Activated CD4-positive, alpha-beta memory T cell treated with anti-CD3 and anti-CD28 coated beads, Interleukin-2, amount 10 ng/mL, durations not matched to agents 7 days and 5 days (primary cell): ENCODE data around the gene CHCHD5. TPM values are rescaled to one million over a fixed set of nuclear protein-coding genes. Genes with fewer than 3 reads are reported as not detected.
"Not testable (repeated sequence)": the region's sequence is repeated elsewhere in the genome, so short reads cannot be mapped to it uniquely, and the experiment has no call there.

Experiments used
- CTCF ChIA-PET: fragments of 350-600 bp; sonication (Branson Sonifier 250); formaldehyde crosslinking; loops from one replicate; lab custom pipeline; 2021; ENCODE audit warnings: antibody characterized with exemption, inconsistent platforms; lab: Charles Lee
- POLR2A ChIA-PET: fragments of 350-600 bp; sonication (Branson Sonifier 250); formaldehyde crosslinking; loops from one replicate; lab custom pipeline; 2021; ENCODE audit warnings: antibody characterized with exemption; lab: Charles Lee
- DNase-seq: peaks from one replicate; pipeline ENCODE4 v3.0.0-alpha.2; 2020
- H3K27ac Mint-ChIP-seq: one replicate; pipeline ENCODE4 v1.8.0; 2021; ENCODE audit warnings: mild to moderate bottlenecking, mixed read lengths
- H3K27me3 Mint-ChIP-seq: one replicate; pipeline ENCODE4 v1.8.0; 2021; ENCODE audit warnings: mixed read lengths
- H3K36me3 Mint-ChIP-seq: one replicate; pipeline ENCODE4 v1.8.0; 2021; ENCODE audit warnings: low read depth, mixed read lengths
- H3K4me1 Mint-ChIP-seq: one replicate; pipeline ENCODE4 v1.8.0; 2021; ENCODE audit warnings: mixed read lengths
- H3K4me3 Mint-ChIP-seq: one replicate; pipeline ENCODE4 v1.8.0; 2021; ENCODE audit warnings: mild to moderate bottlenecking, mixed read lengths
- H3K9me3 Mint-ChIP-seq: one replicate; pipeline ENCODE4 v1.8.0; 2021; ENCODE audit warnings: mixed read lengths
- total RNA-seq, 2 experiments: library from RNA; stranded (reverse); gene quantifications; one replicate each; pipeline ENCODE4 v1.2.3, GENCODE V29; 2021

Gene CHCHD5, protein sequence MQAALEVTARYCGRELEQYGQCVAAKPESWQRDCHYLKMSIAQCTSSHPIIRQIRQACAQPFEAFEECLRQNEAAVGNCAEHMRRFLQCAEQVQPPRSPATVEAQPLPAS
- 10 to 100 TPM; 40.0 to 47.5 TPM for total RNA-seq

DNA sequence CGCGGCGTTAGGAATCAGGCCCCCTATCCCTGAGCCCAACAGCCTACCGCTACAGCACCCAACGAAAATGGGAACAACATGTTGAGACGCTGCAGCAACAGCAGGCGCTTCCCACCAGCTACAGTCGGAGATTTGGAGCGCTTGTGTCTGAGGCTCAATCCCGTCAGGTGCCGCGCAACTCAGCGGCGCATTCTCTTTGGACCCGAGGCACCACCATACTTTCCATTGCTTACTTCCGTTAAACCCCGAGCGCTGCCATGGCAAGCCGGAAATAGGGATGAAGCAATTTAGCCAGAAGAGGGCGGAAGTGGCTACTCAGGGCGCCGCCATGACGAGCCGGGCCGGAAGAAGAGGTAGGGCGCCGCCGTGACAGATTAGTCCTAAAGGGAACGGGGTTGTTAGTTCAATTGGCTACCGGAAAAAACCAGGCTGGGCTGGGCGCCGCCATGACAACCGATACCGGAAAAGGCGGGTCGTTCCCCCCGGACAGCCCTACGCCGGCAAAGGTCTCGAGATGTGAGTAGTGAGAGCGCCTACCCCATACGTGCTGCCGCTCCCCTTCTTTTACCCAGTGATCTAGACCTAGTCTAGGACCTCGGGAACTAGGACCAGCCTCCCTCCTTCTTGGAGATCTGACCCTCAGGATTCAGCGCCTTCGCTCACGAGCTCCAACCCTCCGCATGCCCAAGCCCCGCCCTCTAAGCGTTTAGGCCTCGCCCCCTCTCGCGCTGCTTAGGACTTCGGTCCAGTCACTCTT lies at the start of gene CHCHD5:
Gene CHCHD5, plus strand, starts transcription at position 476 of the 757 bp plus-strand sequence. Its CDS starts 39 bp downstream, at position 515.
- DNase-seq, result peak; percentile 97
- Mint-ChIP-seq H3K9me3 (no peaks in the 10 kb centered on the region), H3K4me3 (peak within 1 kb of the TSS; percentile 97), H3K27me3 (no peaks in the 10 kb centered on the region), H3K27ac (peak within 1 kb of the TSS; percentile 95), H3K36me3 (peaks cover 28% of the 10 kb centered on the region), H3K4me1 (peaks cover 47% of the 10 kb centered on the region)
- ChIA-PET CTCF (interaction anchor here (0.7 to 3.7 kb wide), 14 partner anchors 10 to 325 kb away, joined by 3 to 22 read pairs (median 4); partner anchors contain the start of gene TTL), POLR2A (interaction anchor here (0.6 to 3.3 kb wide), 27 partner anchors 10 to 331 kb away, joined by 3 to 33 read pairs (median 4); partner anchors contain the start of genes CKAP2L, NT5DC4, SLC20A1 and ZC3H8)

- H3K27me3 Mint-ChIP-seq, result no peaks in the 10 kb centered on the region
- H3K4me1 Mint-ChIP-seq, result no peaks in the 10 kb centered on the region
- no peak for DNase-seq
- ChIA-PET POLR2A (no interaction called here), CTCF (no interaction called here)
- no peaks in the 10 kb centered on the region for H3K9me3 Mint-ChIP-seq
- no peak overlapping the region for H3K4me3 Mint-ChIP-seq
- no peak overlapping the region for H3K27ac Mint-ChIP-seq
- peaks cover 26% of the 10 kb centered on the region for H3K36me3 Mint-ChIP-seq
Measured at GRCh38 chr2:112534826-112535225, 49.6 kb upstream of the CHCHD5 start.

- CTCF ChIA-PET, result interaction anchor here (1.1 kb wide), 1 partner anchor 56 kb away, joined by 3 read pairs; no protein-coding TSS in a partner anchor
Measured at GRCh38 chr2:112536665-112537064, 47.7 kb upstream of the CHCHD5 start.

GRCh38 chr2:112539306-112539705 lies 45.1 kb upstream of the CHCHD5 start:
- no peak overlapping the region for H3K27ac Mint-ChIP-seq
- ChIA-PET CTCF (no interaction called here), POLR2A (no interaction called here)
- no peak overlapping the region for H3K4me3 Mint-ChIP-seq
- H3K36me3 Mint-ChIP-seq, result no peaks in the 10 kb centered on the region
- peaks cover 11% of the 10 kb centered on the region for H3K4me1 Mint-ChIP-seq
- no peaks in the 10 kb centered on the region for H3K27me3 Mint-ChIP-seq
- no peak for DNase-seq
- no peaks in the 10 kb centered on the region for H3K9me3 Mint-ChIP-seq

More at GRCh38 chr2:112536665-112537064, 47.7 kb upstream of the CHCHD5 start:
- H3K4me3 Mint-ChIP-seq, H3K27ac Mint-ChIP-seq, H3K27me3 Mint-ChIP-seq, DNase-seq, POLR2A ChIA-PET, H3K9me3 Mint-ChIP-seq: not testable (repeated sequence)
- Mint-ChIP-seq H3K4me1 (peaks cover 11% of the 10 kb centered on the region), H3K36me3 (peaks cover 12% of the 10 kb centered on the region)

GRCh38 chr2:112540906-112541305 lies 43.5 kb upstream of the CHCHD5 start:
- DNase-seq, result no peak
- H3K4me1 Mint-ChIP-seq, result peaks cover 21% of the 10 kb centered on the region
- no peaks in the 10 kb centered on the region for H3K9me3 Mint-ChIP-seq
- no peaks in the 10 kb centered on the region for H3K36me3 Mint-ChIP-seq
- H3K4me3 Mint-ChIP-seq, result no peak overlapping the region
- H3K27ac Mint-ChIP-seq, result no peak overlapping the region
- CTCF ChIA-PET, result interaction anchor here (1.5 kb wide), 1 partner anchor 184 kb away, joined by 3 read pairs; no protein-coding TSS in a partner anchor
- no peaks in the 10 kb centered on the region for H3K27me3 Mint-ChIP-seq
- POLR2A ChIA-PET, result interaction anchor here (0.8 to 1.2 kb wide), 3 partner anchors 8 to 86 kb away, joined by 3 to 9 read pairs (median 3); partner anchors contain the start of gene CHCHD5

- POLR2A ChIA-PET, result interaction anchor here (1.1 to 2.5 kb wide), 5 partner anchors 9 to 61 kb away, joined by 3 to 14 read pairs (median 8); partner anchors contain the start of gene CHCHD5
- Mint-ChIP-seq H3K36me3 (no peaks in the 10 kb centered on the region), H3K27ac (no peak overlapping the region), H3K4me1 (peaks cover 24% of the 10 kb centered on the region), H3K4me3 (no peak overlapping the region), H3K9me3 (no peaks in the 10 kb centered on the region), H3K27me3 (no peaks in the 10 kb centered on the region)
- CTCF ChIA-PET, result interaction anchor here (1.5 to 3.2 kb wide), 2 partner anchors 61 to 183 kb away, joined by 3 to 15 read pairs; no protein-coding TSS in a partner anchor
- peak; percentile 75 for DNase-seq
Measured at GRCh38 chr2:112541315-112542122, 42.9 kb upstream of the CHCHD5 start.

DNA sequence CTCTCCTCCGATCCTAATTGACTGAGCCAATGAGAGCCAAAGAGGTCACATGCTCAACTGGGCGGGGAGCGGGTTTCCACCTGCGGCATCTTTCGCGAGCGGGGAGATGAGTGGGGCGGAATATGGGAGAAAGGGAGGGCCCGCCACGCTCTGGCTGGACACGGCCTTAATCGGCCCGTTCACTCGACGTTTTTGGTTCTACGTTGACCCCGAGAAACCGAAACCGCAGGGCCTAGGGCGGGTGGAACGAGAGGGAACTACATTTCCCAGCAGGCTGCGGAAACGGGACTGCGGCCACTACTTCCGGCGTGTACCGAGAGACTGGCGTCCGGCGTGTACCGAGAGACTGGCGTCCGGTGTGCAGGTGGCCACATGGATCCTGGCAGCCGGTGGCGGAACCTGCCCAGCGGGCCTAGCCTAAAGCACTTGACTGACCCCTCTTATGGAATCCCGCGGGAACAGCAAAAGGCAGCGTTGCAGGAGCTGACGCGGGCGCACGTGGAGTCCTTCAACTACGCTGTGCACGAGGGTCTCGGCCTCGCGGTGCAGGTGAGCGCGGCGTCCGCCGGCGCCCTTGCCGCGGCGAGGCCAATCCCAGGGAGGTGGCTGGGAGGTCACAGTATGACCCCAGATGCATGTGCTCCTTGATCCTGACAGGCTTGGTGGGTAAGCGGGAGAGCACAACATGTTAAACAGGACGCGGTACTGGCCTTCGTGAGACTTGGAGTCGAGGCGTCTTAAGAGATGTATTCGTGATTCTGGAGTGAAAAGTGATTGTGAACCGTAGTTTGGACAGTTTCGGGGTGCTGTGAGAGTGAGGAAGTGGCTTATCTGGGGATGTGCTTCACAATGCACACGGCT lies 42.1 kb upstream of the CHCHD5 start, which contains the start of gene POLR1B:
Gene POLR1B, plus strand, starts transcription at position 343 of the 861 bp plus-strand sequence. Its CDS starts 30 bp downstream, at position 373.
- H3K4me1 Mint-ChIP-seq, result peaks cover 27% of the 10 kb centered on the region
- H3K36me3 Mint-ChIP-seq, result peaks cover 5% of the 10 kb centered on the region
- POLR2A ChIA-PET, result interaction anchor here (0.8 to 2.6 kb wide), 11 partner anchors 10 to 150 kb away, joined by 3 to 16 read pairs (median 3); partner anchors contain the start of gene CHCHD5
- DNase-seq, result peak; percentile 80
- CTCF ChIA-PET, result interaction anchor here (1.0 to 3.2 kb wide), 3 partner anchors 42 to 61 kb away, joined by 3 to 15 read pairs (median 3); partner anchors contain the start of gene CHCHD5
- no peak within 1 kb of the TSS for H3K4me3 Mint-ChIP-seq
- no peaks in the 10 kb centered on the region for H3K9me3 Mint-ChIP-seq
- H3K27me3 Mint-ChIP-seq, result no peaks in the 10 kb centered on the region
- no peak within 1 kb of the TSS for H3K27ac Mint-ChIP-seq

GRCh38 chr2:112542984-112543661 lies 41.3 kb upstream of the CHCHD5 start:
- no peak overlapping the region for H3K27ac Mint-ChIP-seq
- CTCF ChIA-PET, result interaction anchor here (0.7 to 3.2 kb wide), 5 partner anchors 9 to 184 kb away, joined by 3 to 15 read pairs (median 3); partner anchors contain the start of gene CHCHD5

GRCh38 chr2:112547333-112547732 lies 37.1 kb upstream of the CHCHD5 start:
- ChIA-PET POLR2A (interaction anchor here (1.0 kb wide), 1 partner anchor 10 kb away, joined by 4 read pairs; no protein-coding TSS in a partner anchor), CTCF (interaction anchor here (0.9 kb wide), 2 partner anchors 12 to 66 kb away, joined by 3 read pairs; no protein-coding TSS in a partner anchor)
- Mint-ChIP-seq H3K27ac (no peak overlapping the region), H3K27me3 (no peaks in the 10 kb centered on the region), H3K4me1 (peaks cover 30% of the 10 kb centered on the region), H3K9me3 (no peaks in the 10 kb centered on the region), H3K4me3 (no peak overlapping the region), H3K36me3 (peaks cover 41% of the 10 kb centered on the region)
- no peak for DNase-seq

More at GRCh38 chr2:112542984-112543661, 41.3 kb upstream of the CHCHD5 start:
- no peaks in the 10 kb centered on the region for H3K27me3 Mint-ChIP-seq
- peaks cover 34% of the 10 kb centered on the region for H3K4me1 Mint-ChIP-seq
- POLR2A ChIA-PET, result interaction anchor here (0.8 to 2.6 kb wide), 9 partner anchors 9 to 149 kb away, joined by 3 to 16 read pairs (median 3); partner anchors contain the start of gene CHCHD5
- peak; percentile 22 for DNase-seq
- H3K9me3 Mint-ChIP-seq, result no peaks in the 10 kb centered on the region
- no peak overlapping the region for H3K4me3 Mint-ChIP-seq
- H3K36me3 Mint-ChIP-seq, result peaks cover 13% of the 10 kb centered on the region

DNA sequence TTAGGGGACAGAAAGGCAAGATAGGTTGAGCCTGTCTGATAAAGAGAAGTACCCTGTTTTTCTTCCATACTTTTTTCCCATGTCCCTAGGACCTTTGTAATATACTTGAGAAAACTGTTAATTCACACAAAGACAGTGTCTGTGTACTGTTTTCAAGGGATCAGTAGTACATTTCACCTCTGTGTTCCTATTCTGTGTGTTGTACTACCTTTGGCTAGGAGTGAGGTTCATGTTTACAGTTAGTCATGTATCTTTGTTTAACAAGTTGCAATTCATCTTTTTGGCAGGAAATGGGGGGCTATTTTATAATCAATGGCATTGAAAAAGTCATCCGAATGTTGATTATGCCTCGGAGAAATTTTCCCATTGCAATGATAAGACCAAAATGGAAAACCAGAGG lies 35.4 kb upstream of the CHCHD5 start:
- H3K4me3 Mint-ChIP-seq, result no peak overlapping the region
- H3K27me3 Mint-ChIP-seq, result no peaks in the 10 kb centered on the region
- H3K4me1 Mint-ChIP-seq, result peaks cover 30% of the 10 kb centered on the region
- H3K36me3 Mint-ChIP-seq, result peaks cover 55% of the 10 kb centered on the region
- ChIA-PET POLR2A (no interaction called here), CTCF (no interaction called here)
- DNase-seq, result no peak
- H3K9me3 Mint-ChIP-seq, result no peaks in the 10 kb centered on the region
- no peak overlapping the region for H3K27ac Mint-ChIP-seq

GRCh38 chr2:112566104-112566503 lies 18.3 kb upstream of the CHCHD5 start:
- CTCF ChIA-PET, result interaction anchor here (0.6 to 1.2 kb wide), 4 partner anchors 33 to 422 kb away, joined by 3 read pairs; no protein-coding TSS in a partner anchor
- H3K36me3 Mint-ChIP-seq, result peaks cover 75% of the 10 kb centered on the region

More at GRCh38 chr2:112566104-112566503, 18.3 kb upstream of the CHCHD5 start:
- no peaks in the 10 kb centered on the region for H3K27me3 Mint-ChIP-seq
- H3K9me3 Mint-ChIP-seq, result no peaks in the 10 kb centered on the region
- H3K27ac Mint-ChIP-seq, result peak overlapping the region; percentile 64
- peaks cover 19% of the 10 kb centered on the region for H3K4me1 Mint-ChIP-seq
- DNase-seq, result no peak
- POLR2A ChIA-PET, result no interaction called here
- no peak overlapping the region for H3K4me3 Mint-ChIP-seq
